NK-92 (cell line): ENCODE results near the gene FOXP1.

Source experiments
- DNase-seq: peaks from one replicate; lab custom pipeline; 2025; ENCODE audit not compliant: unreplicated experiment; lab: John Stamatoyannopoulos, UW

Gene FOXP1

DNA sequence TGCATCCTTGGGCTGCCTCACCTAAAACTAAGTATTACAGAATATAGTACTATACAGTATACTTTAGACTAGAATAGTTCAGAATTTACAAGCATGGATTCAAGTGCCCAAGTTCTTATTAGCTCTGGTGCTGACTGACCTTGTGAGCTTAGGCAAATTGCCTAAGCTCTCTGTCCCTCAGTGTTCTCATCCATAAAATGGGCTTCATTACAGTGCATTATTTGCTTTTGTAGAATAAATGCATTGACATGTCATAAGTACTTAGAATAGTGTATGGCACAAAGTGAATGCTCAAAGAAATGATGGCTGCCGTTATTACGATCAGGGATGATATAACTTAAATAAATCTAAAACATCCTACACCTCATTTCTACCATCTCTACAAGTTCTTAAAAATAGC, 269.7 kb downstream of the FOXP1 start:
- no peak for DNase-seq

DNA sequence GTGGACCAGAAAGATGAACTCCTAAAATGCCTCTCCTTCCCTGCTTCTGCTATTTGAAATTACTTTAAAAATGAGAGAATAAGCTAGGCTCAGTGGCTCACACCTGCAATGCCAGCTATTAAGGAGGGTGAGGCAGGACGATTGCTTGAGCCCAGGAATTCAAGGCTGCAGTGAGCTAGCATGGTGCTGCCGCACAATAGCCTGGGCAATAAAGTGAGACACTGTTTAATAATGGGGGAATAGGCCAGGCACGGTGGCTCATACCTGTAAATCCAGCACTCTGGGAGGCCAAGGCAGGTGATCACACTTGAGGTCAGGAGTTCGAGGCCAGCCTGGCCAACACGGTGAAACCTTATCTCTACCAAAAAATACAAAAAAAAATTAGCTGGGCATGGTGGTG, 271.1 kb downstream of the FOXP1 start:
- no peak for DNase-seq

DNA sequence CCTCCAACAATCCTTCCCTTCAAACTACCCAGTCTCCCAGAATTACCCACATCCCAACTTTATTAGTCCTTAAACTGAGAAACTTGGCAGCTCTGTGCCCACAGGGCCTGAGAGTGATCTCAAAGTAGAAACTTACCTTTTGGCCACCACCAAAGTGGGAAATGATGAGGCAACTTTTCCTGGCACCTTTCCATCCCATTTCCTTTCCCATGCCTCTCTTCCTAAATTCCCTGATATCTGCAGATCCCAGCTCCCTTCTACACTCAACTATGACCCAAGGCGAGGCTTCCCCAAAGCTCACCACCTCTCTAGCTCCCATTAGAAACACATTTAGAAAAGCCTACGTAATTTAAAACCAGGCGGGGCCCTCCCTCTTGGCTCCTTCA, 271.9 kb downstream of the FOXP1 start:
- DNase-seq: no peak

DNA sequence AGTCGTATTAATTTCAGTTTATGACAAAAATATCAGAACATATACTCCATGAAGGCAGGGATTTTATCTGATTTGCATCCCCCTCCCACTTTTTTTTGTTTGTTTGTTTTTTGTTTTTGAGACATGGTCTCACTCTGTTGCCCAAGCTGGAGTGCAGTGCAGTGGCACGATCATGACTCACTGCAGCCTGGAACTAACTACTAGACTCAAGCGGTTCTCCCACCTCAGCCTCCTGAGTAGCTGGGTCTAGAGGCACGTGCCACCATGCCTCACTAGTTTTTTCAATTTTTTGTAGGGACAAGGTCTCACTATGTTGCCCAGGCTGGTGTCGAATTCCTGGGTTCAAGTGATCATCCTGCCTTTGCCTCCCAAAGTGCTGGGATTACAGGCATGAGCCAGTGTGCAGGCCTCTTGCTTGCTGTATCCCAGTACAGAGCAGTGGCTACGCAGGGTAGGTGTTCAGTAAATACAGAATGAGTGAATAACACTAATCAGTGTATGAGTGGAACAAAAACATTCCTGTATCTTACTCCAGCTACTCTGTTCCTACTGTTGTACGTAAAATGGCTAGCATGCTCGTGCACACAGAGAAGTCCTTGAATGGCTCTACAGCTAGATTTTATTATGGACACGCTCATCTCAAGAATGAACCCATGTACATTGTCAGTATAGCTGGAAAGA, 272.4 kb downstream of the FOXP1 start:
- DNase-seq: no peak

DNA sequence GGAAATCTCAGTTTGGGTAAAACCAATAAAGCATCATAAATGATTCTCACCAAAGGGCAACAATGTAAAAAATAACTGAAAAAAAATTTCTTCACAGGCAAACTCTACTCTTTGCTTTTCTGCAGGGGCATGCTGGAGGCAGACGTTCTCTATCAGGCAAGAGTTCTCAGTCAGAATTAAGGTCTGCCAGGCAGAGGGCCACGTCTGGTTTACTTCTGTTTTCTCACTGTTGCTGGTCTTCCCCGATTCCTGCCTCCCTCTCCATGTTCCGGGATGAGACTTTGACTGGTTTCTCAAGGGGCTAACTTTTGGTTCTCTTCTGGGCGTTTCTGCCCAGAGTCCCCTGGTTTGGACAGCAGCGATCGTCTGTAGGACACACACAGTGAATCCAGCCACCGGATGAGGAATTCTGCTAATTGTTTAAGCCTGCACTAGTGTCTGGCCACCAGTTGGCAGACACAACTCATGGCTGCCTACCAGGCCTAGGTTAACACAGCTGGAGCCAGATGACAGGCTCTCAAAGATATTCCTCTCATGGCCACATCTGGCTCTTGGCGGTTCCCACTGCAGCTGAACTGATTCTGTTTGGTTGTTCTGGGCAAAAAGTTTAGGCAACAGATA, 273.1 kb downstream of the FOXP1 start:
- DNase-seq: no peak

DNA sequence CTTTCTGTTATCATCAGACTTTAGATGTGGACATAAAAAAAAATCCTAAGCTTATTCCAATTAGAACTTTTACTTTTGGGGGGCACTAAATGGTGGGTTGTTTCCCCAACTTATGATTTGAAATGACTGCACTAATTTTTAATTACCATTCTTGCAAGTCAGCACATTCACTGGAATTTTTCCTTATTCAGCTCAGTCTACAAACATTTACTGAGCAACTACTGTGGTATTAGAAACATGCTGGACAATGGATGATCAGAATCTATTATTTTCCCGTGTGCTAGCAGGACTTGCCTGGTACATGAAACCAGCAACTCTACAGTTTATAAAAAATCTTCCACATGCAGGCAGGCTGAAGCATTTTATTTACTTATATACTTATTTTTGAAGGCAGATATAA, 273.6 kb downstream of the FOXP1 start:
- no peak for DNase-seq

DNA sequence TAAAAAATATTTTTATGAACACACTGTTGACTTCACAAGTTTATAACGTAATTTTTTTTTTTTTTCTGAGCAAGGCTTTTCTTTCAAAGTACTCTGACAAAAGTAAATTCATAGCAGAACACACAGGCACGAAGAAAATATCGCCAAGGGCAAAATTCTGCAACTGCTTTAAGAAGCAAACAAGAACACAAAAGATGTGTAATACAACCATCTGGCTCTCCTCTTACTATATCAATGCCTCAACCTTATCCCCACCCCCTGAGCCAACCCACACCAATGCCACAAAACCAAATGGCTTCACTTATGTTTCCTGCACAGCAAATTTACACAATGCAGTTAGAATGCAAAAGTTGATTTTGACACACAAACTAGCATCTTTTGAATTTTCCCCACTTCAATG, 274.2 kb downstream of the FOXP1 start:
- DNase-seq: no peak

DNA sequence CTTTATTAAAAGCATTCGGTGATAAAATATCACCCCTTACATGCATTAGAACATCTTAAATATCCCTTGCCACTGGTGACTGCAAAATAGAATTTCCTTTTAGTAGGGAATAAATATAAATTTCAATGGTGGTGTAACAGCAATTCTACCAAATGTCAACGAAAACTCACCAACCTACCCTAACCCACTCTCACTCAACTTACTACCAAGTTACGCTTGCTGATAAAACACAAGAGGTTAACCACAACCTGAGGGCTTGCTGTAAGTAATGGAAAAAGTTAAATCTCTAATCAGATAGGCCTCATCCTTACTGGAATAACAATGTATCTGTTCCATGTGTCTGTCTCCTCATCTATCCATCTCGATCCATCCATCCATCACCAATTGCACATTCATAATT, 274.7 kb downstream of the FOXP1 start:
- no peak for DNase-seq

DNA sequence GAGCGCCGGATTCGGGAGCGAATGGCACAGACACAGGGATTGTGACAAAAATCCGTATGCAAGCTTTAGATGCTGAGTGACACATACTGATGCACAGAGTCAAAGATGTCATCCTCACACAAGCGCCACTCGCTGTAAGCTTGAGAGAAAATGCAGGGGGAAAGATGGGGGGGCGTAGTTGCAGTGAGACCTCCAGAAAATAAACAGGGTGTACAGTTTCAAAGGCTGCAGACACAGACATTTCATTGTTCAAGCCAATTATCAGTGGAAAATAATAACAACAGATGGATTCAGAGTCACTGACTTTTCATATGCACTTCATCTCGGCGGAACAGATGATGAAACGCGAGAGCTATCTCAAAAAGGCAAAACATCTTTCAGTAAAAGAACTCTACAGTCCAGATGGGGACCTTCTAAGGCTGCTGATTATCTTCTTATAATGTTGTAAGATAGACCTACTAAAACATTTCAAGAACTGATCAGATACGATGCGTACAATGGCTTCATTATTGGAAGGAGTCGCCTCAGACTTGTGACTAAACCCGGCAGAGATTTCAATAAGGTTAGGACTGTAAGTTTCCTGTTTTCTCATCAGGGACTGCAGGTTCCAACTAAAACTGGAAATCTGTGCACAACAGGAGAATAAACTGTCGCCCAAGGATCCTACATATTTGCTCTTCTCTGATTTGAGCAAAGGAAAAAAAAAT, 275.4 kb downstream of the FOXP1 start:
- DNase-seq: no peak

DNA sequence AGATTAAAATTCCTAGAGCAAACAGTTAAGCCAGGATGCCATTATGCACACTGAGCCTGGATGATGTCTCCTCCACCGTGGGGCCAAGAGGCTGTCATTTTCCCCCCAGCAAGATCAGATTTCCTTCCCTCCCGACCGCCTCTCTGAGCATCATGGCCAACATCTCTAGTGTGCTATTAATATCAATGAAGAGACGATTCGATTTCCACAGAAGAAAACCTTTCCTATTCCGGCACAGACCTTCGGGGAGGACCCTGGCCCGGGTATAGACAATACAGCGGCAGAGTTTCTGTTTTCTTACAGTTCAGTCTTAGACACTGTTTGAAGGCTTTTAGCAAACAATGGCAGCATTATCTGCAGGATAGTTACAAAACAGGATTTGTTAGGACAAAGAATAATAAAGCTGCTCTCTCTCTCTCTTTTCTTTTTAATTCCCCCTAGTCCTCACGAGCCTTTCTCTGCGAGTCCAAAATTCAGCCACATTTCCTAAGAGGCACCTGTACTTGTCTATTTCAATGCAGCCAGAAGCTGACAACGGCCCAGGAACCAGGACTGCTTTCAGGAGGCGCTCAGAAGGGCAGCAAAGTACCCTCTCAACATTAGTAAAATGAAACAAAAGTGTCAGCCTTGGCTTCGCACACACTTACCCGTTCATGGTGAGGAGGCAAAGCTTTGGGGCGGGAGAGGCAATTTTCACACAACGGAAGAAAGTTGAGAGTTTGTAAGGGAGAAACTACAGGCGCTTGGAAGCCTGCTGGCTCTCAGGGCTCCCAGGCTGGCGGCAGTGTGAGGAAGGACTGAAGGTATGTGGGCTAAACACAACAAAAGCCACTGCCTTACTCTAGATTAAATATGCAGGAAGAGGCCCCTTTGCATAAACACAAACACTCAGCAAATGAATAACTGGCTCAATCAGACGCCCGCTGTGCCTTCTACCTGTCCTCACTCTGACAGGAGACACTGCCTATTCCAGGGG, 278.0 kb downstream of the FOXP1 start:
- no peak for DNase-seq

DNA sequence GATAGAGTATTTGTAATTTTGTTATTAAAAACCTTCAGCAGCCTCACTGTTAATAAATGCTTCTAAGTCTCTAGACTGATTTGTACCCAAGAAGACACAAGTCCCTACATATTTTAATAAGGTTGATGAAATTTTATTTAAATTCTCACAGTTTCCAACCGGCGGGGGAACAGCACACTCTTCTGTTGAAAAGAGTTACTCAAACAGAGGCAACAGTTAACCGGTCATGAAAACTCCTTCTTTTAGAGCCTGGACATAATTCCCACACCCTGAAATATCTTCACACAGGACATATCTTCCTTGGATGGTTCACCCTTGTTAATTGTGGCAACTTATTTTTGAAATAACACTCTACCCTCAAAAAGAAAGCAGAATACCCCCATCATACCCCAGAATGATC, 278.8 kb downstream of the FOXP1 start:
- DNase-seq: no peak

DNA sequence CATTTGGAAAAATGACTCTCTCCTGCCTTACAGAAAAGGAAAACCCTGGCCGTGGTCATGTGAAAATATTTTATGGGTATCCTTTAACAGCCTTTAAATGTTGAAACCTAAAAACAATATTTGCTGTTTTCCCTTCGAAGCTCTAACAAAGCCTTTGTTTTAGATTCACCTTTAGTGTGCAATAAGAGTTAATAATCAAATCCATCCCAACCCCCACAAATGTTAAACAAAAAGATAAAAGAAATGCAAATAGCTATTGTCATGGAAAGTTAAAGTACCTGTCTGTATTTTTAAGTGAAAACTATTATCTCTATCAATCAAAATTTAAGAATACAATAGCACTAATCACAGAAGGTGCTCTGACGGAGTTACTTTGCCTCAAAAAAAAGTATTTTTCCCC, 279.3 kb downstream of the FOXP1 start:
- no peak for DNase-seq

DNA sequence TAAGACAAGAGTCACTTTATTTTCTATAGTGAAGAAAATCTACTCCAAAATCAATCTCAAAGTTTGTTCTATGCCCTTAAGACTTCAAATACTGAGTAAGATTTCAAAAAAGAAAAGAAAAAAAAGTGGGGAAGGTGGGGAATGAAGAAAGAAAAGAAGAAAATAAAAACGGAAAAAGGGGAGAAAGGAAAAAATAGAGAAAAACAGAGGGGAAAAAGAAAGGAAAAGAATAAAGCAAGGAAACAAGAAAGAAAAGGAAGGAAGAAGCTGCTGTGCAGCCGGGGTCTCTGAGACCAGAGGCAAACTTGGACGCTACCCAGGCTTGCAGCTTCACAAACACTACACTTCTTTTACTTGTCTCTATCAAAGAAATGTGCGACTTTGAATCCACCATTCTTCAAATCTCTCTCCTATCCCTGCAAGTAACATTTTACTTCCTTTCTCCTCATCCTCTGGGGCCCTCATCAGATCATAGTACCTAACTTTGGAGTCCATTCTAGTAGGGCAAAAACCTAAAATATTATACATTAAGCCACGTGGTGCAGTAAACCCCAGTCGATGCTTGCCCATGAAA, 279.8 kb downstream of the FOXP1 start:
- DNase-seq: no peak

DNA sequence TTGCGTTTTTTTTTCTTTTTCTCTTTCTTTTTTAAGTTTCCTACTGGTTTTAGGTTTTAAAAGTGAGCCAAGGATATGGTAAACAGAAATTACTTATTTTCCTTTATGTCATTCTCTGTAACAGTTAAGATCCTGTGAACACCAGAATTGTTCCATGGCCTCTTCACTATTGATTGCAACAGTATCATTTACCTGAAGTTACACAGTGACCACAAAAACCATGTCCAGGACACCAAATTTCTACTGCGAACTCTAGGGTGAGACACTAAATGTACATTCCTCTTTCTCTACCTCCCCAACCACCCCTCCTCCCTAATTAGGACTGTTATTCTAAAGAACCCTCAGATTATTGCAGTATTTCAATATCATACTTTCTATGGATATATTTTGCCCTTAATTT, 280.9 kb downstream of the FOXP1 start:
- DNase-seq: no peak

DNA sequence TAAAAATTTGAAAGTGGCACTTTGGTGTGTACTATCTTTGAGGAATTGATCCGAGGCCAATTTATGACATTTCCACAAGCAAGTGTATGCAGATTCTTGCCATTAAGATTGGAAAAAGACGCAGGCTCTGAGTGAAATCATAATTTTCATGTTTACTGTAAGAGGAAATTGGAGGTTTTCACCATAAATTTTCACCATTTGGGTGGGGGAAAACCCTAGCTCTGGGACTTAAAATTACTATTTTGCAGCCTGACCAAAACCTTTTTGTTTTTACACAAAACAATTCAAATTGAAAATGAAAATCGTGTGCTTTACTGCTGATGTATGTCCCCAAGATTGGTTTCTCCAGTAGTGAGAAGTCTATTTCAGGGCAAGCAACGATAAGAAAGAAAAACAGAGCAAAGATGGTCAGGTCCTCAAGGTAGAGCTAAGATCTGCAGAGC, 282.6 kb downstream of the FOXP1 start:
- no peak for DNase-seq

DNA sequence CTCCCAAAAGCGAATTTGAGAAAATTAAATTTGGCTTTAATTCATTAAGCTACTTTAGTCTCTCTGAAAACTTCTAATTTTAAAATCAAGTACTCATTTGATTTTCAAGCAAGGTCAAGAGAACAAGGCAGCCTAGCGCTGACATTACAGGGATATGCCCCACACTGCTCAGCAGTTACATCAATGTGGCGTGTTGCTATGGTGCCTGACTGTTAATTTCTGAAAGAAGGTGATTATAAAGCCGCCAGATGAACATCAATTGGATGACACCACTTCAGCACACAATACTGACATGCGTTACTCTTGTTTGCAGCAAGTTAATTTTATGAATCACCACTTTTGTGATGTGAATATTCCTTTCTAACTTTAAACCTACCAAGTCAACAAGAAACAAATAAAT, 284.4 kb downstream of the FOXP1 start:
- no peak for DNase-seq

DNA sequence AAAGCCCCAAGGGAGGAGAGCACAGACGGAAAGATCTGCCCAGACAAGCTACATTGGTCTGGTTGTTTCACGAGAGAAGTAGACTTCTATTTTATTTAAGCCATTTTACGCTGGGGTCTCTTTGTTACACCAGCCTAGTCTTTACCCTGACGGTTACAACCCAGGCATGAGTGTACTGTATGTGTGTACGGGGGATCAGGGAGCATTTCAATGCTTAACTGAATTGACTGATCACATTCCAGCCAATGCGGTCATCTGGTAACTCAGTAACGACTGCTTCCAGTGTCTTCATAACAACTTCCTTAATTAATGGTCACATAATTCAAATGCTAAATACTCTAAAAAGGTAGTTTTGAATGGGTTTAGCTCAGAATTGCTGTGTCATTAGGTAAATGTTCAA, 288.6 kb downstream of the FOXP1 start:
- no peak for DNase-seq

DNA sequence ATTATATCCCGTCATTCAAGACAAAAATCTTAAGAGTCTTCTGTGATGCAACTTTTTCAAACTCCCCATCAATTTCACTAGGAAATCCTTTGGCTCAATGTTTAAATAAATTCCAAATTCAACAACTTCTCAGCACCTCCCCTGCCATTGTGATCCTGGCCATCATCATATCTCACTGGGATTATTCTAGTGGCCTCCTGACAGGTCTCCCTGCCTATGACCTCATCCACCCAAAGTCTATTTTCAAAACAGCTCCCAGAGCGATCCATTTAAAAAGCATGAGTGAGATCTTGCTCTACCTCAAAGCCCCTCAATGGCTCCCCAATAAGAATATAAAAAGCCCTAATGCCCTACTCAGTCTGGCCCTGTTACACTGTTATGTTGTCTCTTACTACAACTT, 293.2 kb downstream of the FOXP1 start:
- DNase-seq: no peak

DNA sequence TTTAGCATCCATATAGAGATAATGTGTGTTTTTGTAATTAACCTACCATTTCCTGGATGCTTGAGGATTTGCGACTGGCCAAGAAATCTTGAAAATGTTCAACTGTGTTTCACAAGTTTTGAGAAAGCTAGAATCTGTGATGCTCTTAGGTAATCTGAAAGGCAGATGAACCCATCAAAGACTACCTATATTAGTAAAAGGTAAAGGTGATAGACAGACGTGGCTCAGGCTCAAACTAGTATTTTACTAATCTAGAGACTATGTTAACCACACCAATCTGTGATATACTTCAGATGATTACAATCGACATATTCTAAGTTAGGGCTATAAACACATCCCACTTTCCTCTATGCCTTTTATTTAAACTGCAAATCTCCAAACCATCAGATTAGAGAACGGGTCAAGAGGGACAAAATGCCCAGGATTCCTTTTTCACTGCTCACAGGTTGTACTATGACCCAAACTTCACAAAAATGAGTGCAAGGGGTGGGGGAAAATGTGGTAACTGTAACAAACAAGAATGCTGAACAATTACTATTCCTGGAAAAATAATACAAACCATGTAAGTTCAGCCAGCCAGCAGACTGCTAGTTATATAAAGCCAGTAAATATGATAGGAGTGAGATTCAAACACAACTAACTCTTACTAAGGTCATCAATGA, 295.1 kb downstream of the FOXP1 start:
- DNase-seq: no peak

DNA sequence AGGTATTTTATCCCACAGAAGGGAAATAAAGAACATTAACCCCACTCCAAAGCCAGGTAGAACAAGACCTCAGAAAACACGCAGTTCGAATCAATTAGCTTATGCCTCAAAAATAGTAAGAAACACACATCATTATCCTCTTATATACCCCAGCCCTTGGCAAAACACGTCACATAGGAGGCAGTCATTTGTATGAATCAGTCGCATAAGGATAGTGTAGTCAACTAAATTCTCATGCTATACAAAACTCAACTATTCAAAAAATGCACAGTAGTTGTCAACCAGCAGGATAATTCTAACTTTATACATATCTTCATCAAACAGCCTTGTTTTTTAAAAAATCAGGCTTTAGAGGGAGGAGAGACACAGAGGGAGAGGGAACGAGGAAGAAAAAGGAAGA, 298.4 kb downstream of the FOXP1 start:
- DNase-seq: no peak
